Lower leg skin (tissue), 4 donors: ENCODE results near the gene EIF5A2. TPM values are rescaled to one million over a fixed set of nuclear protein-coding genes. Genes with fewer than 3 reads are reported as not detected.
"Not testable (repeated sequence)": the region's sequence is repeated elsewhere in the genome, so short reads cannot be mapped to it uniquely, and the experiment has no call there.

Experiments
- DNase-seq, 2 donors: peaks; one replicate each; pipeline ENCODE4 v3.0.0-alpha.2; 2019; ENCODE audit warnings: low spot score in 2 of 2
- H3K4me3 ChIP-seq: fragments of 200-600 bp; sonication (generic); 2 replicates; pipeline ENCODE4 v1.5.1; 2017; ENCODE audit warnings: mild to moderate bottlenecking, low read depth; ENCODE audit not compliant: poor library complexity, severe bottlenecking
- POLR2A ChIP-seq, 2 donors: fragments of 450-650 bp; IDR thresholded peaks; one replicate each; pipeline ENCODE4 v1.6.1; 2016 to 2017; ENCODE audit warnings: antibody characterized with exemption in 2 of 2, mild to moderate bottlenecking in 1 of 2, moderate library complexity in 1 of 2
- WGBS, 2 donors: methylation state at CpG; one replicate each; pipeline ENCODE4 v1.1.5; 2018; 5-methylcytosine and 5-hydroxymethylcytosine counted together
- intact Hi-C: fragments of 100-400 bp; cut with DNase I; formaldehyde crosslinking; loops from one replicate; pipeline ENCODE4 v1.15.0; 2023; ENCODE audit warnings: low total_unique reads
- total RNA-seq, 4 donors: library from RNA; depleted of rRNA; stranded (reverse); fragments of >200 nt; gene quantifications; one replicate each; pipeline ENCODE4 v1.1.0, GENCODE V29; 2016
- TF ChIP-seq, protein P1 (sequence below), 3 donors: fragments of 450-650 bp; IDR thresholded peaks; one replicate each; pipeline ENCODE4 v1.5.1; 2016; ENCODE audit warnings: antibody characterized with exemption in 3 of 3, mild to moderate bottlenecking in 3 of 3, moderate library complexity in 2 of 3

EIF5A2 gene
- total RNA-seq, 4 donors from 2014 or later: 2.5 to 7.3 (median 3.5) TPM

DNA sequence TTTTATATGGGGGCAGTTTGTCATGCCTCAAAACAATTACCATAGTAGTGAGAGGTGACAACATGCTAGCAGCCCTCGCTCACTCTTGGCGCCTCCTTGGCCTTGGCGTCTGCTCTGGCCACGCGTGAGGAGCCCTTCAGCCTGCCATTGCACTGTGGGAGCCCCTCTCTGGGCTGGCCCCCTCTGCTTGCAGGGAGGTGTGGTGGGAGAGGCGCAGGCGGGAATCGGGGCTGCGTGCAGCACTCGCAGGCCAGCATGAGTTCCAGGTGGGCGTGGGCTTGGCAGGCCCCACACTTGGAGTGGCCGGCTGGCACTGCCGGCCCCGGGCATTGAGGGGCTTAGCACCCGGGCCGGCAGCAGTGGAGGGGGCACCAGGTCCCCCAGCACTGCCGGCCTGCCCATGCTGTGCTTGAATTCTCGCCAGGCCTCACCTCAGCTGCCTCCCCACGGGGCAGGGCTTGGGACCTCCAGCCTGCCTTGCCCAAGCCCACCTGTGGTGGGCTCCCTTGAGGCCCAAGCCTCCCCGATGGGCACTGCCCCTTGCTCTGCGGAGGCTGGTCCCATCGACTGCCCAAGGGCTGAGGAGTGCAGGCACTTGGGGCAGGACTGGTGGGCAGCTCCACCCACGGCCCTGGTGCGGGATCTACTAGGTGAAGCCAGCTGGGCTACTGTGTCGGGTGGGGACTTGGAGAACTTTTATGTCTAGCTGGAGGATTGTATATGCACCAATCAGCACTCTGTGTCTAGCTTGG, 38.8 kb upstream of the EIF5A2 start:
- intact Hi-C loops: no loop called here
- DNase-seq: no peak
- 92 to 93% methylated on average over 17 to 23 of the region's 25 CpGs for WGBS, 2 donors

DNA sequence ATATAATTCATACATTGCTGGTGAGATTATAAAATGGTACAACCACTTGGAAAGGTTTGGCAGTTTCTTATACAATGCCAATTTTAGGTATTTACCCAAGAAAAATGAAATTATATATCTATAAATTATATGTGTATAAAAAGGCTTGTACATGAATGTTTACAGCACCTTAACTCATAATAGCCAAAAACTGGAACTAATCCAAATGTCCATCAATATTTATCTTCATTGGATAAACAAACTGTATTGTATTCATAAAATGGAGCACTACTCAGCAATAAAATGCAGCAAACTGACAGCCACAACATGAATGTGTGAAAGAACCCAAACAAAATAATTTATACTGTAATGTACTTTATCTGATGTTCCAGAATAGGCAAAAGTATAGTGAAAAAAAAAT, 33.6 kb upstream of the EIF5A2 start:
- no peak for DNase-seq
- intact Hi-C loops: no loop called here
- no peak overlapping the region for H3K4me3 ChIP-seq
- TF ChIP-seq, protein P1, sequence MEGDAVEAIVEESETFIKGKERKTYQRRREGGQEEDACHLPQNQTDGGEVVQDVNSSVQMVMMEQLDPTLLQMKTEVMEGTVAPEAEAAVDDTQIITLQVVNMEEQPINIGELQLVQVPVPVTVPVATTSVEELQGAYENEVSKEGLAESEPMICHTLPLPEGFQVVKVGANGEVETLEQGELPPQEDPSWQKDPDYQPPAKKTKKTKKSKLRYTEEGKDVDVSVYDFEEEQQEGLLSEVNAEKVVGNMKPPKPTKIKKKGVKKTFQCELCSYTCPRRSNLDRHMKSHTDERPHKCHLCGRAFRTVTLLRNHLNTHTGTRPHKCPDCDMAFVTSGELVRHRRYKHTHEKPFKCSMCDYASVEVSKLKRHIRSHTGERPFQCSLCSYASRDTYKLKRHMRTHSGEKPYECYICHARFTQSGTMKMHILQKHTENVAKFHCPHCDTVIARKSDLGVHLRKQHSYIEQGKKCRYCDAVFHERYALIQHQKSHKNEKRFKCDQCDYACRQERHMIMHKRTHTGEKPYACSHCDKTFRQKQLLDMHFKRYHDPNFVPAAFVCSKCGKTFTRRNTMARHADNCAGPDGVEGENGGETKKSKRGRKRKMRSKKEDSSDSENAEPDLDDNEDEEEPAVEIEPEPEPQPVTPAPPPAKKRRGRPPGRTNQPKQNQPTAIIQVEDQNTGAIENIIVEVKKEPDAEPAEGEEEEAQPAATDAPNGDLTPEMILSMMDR (IDR thresholded peaks at IDR 0.05): no peak
- TF ChIP-seq POLR2A (IDR thresholded peaks at IDR 0.05): no peak

More for the DNA sequence above, 38.8 kb upstream of the EIF5A2 start:
- H3K4me3 ChIP-seq: no peak overlapping the region
- no peak for TF ChIP-seq POLR2A (IDR thresholded peaks at IDR 0.05)

GRCh38 chr3:170941551-170941950, 33.1 kb upstream of the EIF5A2 start:
- no peak for DNase-seq
- intact Hi-C loops: no loop called here
- no peak for TF ChIP-seq POLR2A (IDR thresholded peaks at IDR 0.05)
- TF ChIP-seq, protein P1 (IDR thresholded peaks at IDR 0.05): no peak
- 58 to 79% methylated on average over 1 of the region's 1 CpG for WGBS, 2 donors
- H3K4me3 ChIP-seq: no peak overlapping the region

- WGBS, 2 donors: 89 to 97% methylated on average over 4 of the region's 4 CpGs
- intact Hi-C loops, DNase-seq, H3K4me3 ChIP-seq: not testable (repeated sequence)
These were observed 24.6 kb upstream of the EIF5A2 start for GRCh38 chr3:170933039-170933438.

DNA sequence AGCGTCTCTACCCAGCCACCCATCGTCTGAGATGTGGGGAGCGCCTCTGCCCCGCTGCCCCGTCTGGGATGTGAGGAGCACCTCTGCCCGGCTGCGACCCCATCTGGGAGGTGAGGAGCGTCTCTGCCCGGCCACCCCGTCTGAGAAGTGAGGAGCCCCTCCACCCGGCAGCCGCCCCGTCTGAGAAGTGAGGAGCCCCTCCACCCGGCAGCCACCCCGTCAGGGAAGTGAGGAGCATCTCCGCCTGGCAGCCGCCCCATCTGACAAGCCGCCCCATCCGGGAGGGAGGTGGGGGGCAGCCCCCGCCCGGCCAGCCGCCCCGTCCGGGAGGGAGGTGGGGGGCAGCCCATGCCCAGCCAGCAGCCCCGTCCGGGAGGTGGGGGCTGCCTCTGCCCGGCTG, 15.1 kb upstream of the EIF5A2 start:
- H3K4me3 ChIP-seq, intact Hi-C loops, DNase-seq: not testable (repeated sequence)
- WGBS, 2 donors: 84 to 90% methylated on average over 7 to 14 of the region's 27 CpGs

DNA sequence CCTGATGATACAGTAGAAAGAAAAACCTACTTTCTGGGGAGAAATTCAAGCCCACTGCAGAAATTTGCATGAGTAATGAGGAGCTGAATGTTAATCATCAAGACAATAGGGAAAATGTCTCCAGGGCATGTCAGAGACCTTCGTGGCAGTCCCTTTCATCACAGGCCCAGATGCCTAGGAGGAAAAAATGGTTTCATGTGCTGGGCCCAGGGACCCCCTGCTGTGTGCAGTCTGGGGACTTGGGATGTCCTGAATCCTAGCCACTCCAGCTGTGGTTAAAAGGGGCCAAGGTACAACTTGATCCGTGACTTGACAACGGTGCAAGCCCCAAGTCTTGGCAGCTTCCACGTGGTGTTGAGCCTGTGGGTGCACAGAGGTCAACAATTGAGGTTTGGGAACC, 10.3 kb upstream of the EIF5A2 start:
- intact Hi-C loops: no loop called here
- H3K4me3 ChIP-seq: no peak overlapping the region
- 77% methylated on average over 4 of the region's 4 CpGs for WGBS, 2 donors
- DNase-seq: no peak
- TF ChIP-seq POLR2A (IDR thresholded peaks at IDR 0.05): no peak
- TF ChIP-seq, protein P1 (IDR thresholded peaks at IDR 0.05): no peak

GRCh38 chr3:170914690-170915089, 6.3 kb upstream of the EIF5A2 start:
- TF ChIP-seq POLR2A (IDR thresholded peaks at IDR 0.05): no peak
- TF ChIP-seq, protein P1 (IDR thresholded peaks at IDR 0.05): no peak
- WGBS, 2 donors: 37 to 38% methylated on average over 1 of the region's 1 CpG
- intact Hi-C loops: no loop called here
- DNase-seq: no peak
- H3K4me3 ChIP-seq: no peak overlapping the region
